ENCODE results near the gene PEX10. TPM values are rescaled to one million over a fixed set of nuclear protein-coding genes. Genes with fewer than 3 reads are reported as not detected.

PEX10 gene
- polyA plus RNA-seq, 1 donor from 2014 or later: 30.1 TPM

DNA sequence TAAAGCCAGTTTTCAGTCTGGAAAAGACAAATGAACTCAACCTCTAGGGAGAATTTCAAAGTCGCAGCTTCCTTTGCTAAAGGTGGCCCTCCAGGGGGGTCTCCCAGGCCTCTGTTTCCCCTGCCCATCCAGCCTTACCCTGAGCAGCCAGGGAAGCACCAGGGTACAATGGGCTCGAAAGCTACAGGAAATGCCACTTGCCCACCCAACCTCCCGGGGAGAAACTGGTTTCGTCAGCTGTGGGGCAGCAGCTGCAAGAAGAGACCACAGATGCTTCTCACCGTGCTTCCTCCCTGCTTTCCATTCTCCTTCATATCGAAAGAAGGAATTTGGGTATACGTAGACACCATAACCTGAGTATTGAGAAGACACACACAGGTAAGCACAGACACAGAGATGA is 22.7 kb downstream of the PEX10 start:
- H3K79me2 ChIP-seq (replicated peaks; ENCODE audit: insufficient read depth, low read length): peaks cover 34% of the 10 kb centered on the region
- TF ChIP-seq SMC3 (conservative IDR thresholded peaks at IDR 0.05; ENCODE audit: poor library complexity): no peak
- no peak for TF ChIP-seq EP300 (conservative IDR thresholded peaks at IDR 0.05; ENCODE audit: poor library complexity, severe bottlenecking)
- TF ChIP-seq POLR2AphosphoS5 (IDR thresholded peaks at IDR 0.05): no peak
- no peak for TF ChIP-seq RAD21 (conservative IDR thresholded peaks at IDR 0.05)
- no peak for TF ChIP-seq REST (IDR thresholded peaks at IDR 0.05; ENCODE audit: borderline replicate concordance)
- TF ChIP-seq EZH2 (IDR thresholded peaks at IDR 0.05; ENCODE audit: borderline replicate concordance, insufficient read depth, low read length, poor library complexity, severe bottlenecking): no peak
- no peak overlapping the region for H3K27ac ChIP-seq (ENCODE audit: low read length)
- no peak overlapping the region for H3K9ac ChIP-seq (ENCODE audit: low read length)
- no peaks in the 10 kb centered on the region for H3K36me3 ChIP-seq (ENCODE audit: insufficient read depth, low read length)
- H3K9me3 ChIP-seq (ENCODE audit: low read length): no peaks in the 10 kb centered on the region
- no peak overlapping the region for H3K4me2 ChIP-seq (ENCODE audit: low read length)
- H3K27me3 ChIP-seq (ENCODE audit: insufficient read depth, low read depth, low read length): no peaks in the 10 kb centered on the region
- H3K4me3 ChIP-seq (ENCODE audit: low read length): no peak overlapping the region
- H3F3A ChIP-seq (ENCODE audit: insufficient read depth, low read length, poor library complexity, severe bottlenecking): no peaks in the 10 kb centered on the region
- no peak overlapping the region for H2AFZ ChIP-seq (ENCODE audit: low read depth, low read length)
- H4K20me1 ChIP-seq (ENCODE audit: insufficient read depth): no peaks in the 10 kb centered on the region
- H3K9me2 ChIP-seq (ENCODE audit: insufficient read depth, low read length): no peaks in the 10 kb centered on the region

DNA sequence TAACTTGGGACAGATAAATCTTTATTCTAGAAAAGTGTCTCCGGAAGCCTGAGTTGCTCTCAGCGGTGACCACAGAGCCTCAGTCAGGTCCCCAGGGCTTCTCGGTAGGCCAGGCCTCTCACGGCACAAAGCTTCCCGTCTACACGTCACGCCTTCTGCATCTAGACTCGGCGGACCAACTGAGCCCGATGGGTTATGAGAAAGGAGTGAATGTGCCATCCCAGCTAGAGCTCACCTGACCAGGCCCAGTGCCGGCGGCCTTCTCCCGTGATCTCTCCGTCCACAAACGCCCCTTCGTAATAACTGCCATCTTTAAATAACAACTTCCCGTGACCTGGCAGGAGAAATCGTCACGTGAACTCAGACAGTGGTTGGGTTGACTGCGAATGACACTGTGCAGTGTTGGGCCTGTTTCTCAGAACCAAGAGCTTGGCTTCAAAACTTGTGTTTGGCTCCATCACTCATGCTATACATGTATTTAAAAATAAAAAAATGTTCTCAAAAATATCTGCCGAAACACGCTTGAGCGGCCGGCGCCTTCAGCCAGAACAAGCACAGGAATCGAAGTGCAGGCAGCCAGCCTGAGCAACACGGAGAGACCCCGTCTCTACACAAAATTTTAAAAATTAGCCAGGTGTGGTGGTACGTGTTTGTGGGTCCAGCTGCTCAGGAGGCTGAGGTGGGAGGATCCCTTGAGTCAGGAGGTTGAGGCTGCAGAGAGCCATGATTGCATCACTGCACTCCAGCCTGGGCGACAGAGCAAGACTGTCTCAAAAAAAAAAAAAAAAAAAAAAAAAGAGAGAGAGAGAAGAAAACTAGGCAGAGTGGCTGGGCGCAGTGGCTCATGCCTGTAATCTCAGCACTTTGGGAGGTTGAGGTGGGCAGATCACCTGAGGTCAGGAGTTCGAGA is 24.1 kb downstream of the PEX10 start:
- Histone ChIP-seq H3K27me3 (ENCODE audit: insufficient read depth, low read depth, low read length) (no peaks in the 10 kb centered on the region), H3K36me3 (ENCODE audit: insufficient read depth, low read length) (no peaks in the 10 kb centered on the region), H3K27ac (ENCODE audit: low read length) (no peak overlapping the region), H3K9ac (ENCODE audit: low read length) (no peak overlapping the region), H4K20me1 (ENCODE audit: insufficient read depth) (no peaks in the 10 kb centered on the region), H3F3A (ENCODE audit: insufficient read depth, low read length, poor library complexity, severe bottlenecking) (no peaks in the 10 kb centered on the region), H2AFZ (ENCODE audit: low read depth, low read length) (no peak overlapping the region), H3K4me2 (ENCODE audit: low read length) (no peak overlapping the region), H3K9me3 (ENCODE audit: low read length) (no peaks in the 10 kb centered on the region), H3K4me3 (ENCODE audit: low read length) (no peak overlapping the region), H3K9me2 (ENCODE audit: insufficient read depth, low read length) (no peaks in the 10 kb centered on the region), H3K79me2 (replicated peaks; ENCODE audit: insufficient read depth, low read length) (peaks cover 20% of the 10 kb centered on the region)
- no peak for TF ChIP-seq TAF1 (IDR thresholded peaks at IDR 0.05; ENCODE audit: low read depth)
- no peak for TF ChIP-seq SMC3 (conservative IDR thresholded peaks at IDR 0.05; ENCODE audit: poor library complexity)

DNA sequence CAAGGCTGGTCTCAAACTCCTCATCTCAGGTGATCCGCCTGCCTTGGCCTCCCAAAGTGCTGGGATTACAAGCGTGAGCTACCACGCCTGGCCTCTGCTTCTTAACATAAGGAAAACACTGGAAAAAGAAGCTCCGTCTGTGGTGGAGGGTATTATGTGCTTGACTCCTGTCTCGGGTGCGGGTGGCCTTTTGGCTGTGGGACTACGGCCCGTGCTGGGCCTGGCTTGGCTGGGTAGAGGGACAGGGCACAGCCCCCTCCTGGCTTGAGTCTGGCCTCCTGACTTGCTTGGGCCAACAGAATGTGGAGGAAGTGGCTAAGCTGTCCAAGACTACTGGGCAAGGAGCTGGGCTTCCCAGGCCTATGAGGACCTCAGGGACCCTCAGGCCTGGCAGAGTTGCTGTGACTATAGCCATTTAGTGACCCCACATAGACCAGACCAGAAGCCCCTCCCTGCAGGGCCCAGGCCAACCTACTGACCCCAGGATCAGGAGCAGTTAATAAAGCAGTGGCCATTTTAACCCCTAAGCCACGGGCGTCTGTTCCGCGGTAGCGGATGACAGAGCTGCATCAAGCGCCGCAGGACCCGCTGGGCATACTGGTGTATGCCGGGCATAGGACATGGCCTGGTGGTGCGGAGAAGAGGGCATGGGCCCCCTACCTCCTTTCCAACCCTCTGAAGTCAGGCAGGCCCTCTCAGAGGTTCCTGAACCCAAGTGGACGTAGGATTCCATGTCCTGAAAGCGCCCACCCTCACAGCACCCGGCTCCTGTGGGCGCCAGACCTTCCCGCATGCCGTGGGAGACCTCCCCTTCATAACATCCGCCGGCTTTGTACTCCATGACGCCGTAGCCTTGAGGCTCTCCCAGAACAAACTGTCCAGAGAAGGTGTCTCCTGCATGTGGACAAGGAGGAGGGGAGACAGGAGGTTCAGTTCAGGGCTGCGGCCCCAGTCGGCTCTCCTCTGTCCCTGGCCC is 25.4 kb downstream of the PEX10 start:
- TF ChIP-seq SMC3 (conservative IDR thresholded peaks at IDR 0.05; ENCODE audit: poor library complexity) (no peak), EZH2 (IDR thresholded peaks at IDR 0.05; ENCODE audit: borderline replicate concordance, insufficient read depth, low read length, poor library complexity, severe bottlenecking) (no peak), RAD21 (conservative IDR thresholded peaks at IDR 0.05) (no peak), REST (IDR thresholded peaks at IDR 0.05; ENCODE audit: borderline replicate concordance) (no peak), MXI1 (conservative IDR thresholded peaks at IDR 0.05; ENCODE audit: poor library complexity, severe bottlenecking) (no peak), POLR2AphosphoS5 (IDR thresholded peaks at IDR 0.05) (no peak)
- TF ChIP-seq, protein P1, sequence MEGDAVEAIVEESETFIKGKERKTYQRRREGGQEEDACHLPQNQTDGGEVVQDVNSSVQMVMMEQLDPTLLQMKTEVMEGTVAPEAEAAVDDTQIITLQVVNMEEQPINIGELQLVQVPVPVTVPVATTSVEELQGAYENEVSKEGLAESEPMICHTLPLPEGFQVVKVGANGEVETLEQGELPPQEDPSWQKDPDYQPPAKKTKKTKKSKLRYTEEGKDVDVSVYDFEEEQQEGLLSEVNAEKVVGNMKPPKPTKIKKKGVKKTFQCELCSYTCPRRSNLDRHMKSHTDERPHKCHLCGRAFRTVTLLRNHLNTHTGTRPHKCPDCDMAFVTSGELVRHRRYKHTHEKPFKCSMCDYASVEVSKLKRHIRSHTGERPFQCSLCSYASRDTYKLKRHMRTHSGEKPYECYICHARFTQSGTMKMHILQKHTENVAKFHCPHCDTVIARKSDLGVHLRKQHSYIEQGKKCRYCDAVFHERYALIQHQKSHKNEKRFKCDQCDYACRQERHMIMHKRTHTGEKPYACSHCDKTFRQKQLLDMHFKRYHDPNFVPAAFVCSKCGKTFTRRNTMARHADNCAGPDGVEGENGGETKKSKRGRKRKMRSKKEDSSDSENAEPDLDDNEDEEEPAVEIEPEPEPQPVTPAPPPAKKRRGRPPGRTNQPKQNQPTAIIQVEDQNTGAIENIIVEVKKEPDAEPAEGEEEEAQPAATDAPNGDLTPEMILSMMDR (IDR thresholded peaks at IDR 0.05; ENCODE audit: poor library complexity, severe bottlenecking): no peak
- Histone ChIP-seq H3K27me3 (ENCODE audit: insufficient read depth, low read depth, low read length) (no peaks in the 10 kb centered on the region), H2AFZ (ENCODE audit: low read depth, low read length) (no peak overlapping the region), H3K4me2 (ENCODE audit: low read length) (no peak overlapping the region), H3K4me3 (ENCODE audit: low read length) (no peak overlapping the region), H3K79me2 (replicated peaks; ENCODE audit: insufficient read depth, low read length) (peaks cover 8% of the 10 kb centered on the region), H3K9ac (ENCODE audit: low read length) (no peak overlapping the region), H3K9me3 (ENCODE audit: low read length) (no peaks in the 10 kb centered on the region), H3K27ac (ENCODE audit: low read length) (no peak overlapping the region), H3F3A (ENCODE audit: insufficient read depth, low read length, poor library complexity, severe bottlenecking) (no peaks in the 10 kb centered on the region), H4K20me1 (ENCODE audit: insufficient read depth) (no peaks in the 10 kb centered on the region), H3K36me3 (ENCODE audit: insufficient read depth, low read length) (no peaks in the 10 kb centered on the region), H3K9me2 (ENCODE audit: insufficient read depth, low read length) (no peaks in the 10 kb centered on the region)

Data from neural cell (in vitro differentiated cells).